ENCODE measurements around the gene GABRQ.

- TF ChIP-seq, protein P1, sequence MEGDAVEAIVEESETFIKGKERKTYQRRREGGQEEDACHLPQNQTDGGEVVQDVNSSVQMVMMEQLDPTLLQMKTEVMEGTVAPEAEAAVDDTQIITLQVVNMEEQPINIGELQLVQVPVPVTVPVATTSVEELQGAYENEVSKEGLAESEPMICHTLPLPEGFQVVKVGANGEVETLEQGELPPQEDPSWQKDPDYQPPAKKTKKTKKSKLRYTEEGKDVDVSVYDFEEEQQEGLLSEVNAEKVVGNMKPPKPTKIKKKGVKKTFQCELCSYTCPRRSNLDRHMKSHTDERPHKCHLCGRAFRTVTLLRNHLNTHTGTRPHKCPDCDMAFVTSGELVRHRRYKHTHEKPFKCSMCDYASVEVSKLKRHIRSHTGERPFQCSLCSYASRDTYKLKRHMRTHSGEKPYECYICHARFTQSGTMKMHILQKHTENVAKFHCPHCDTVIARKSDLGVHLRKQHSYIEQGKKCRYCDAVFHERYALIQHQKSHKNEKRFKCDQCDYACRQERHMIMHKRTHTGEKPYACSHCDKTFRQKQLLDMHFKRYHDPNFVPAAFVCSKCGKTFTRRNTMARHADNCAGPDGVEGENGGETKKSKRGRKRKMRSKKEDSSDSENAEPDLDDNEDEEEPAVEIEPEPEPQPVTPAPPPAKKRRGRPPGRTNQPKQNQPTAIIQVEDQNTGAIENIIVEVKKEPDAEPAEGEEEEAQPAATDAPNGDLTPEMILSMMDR (conservative IDR thresholded peaks at IDR 0.05): peak; percentile 92
- TF ChIP-seq EZH2 (IDR thresholded peaks at IDR 0.05; ENCODE audit: low read depth): no peak
Observed at GRCh38 chrX:152635941-152636340, 1.8 kb upstream of the GABRQ start.

All from PC-9 (cell line).